NCI-H345 treated with DMSO at 0.1 percent for 48 hours (cell line): ENCODE data around the gene KNCN.

Experiments used
- DNase-seq: peaks from one replicate; lab custom pipeline; 2025; ENCODE audit not compliant: unreplicated experiment; lab: John Stamatoyannopoulos, UW

Gene KNCN

GRCh38 chr1:46551597-46552095, at the start of gene KNCN:
KNCN (minus strand) TSS chr1:46551647; CDS start chr1:46551215, 432 bp downstream.
- DNase-seq, result no peak

- DNase-seq, result no peak
Measured at GRCh38 chr1:46599059-46599970, 47.9 kb upstream of the KNCN start.

GRCh38 chr1:46596846-46597245, 45.4 kb upstream of the KNCN start:
- DNase-seq, result no peak

- no peak for DNase-seq
Measured at GRCh38 chr1:46596036-46596435, 44.6 kb upstream of the KNCN start.

- no peak for DNase-seq
Measured at GRCh38 chr1:46595127-46595526, 43.7 kb upstream of the KNCN start.

- DNase-seq, result no peak
Measured at GRCh38 chr1:46594063-46594462, 42.6 kb upstream of the KNCN start.

- DNase-seq, result no peak
Measured at GRCh38 chr1:46592823-46593222, 41.4 kb upstream of the KNCN start.

GRCh38 chr1:46589529-46589928, 38.1 kb upstream of the KNCN start:
- DNase-seq, result no peak

GRCh38 chr1:46587069-46587468, 35.6 kb upstream of the KNCN start:
- no peak for DNase-seq

- no peak for DNase-seq
Measured at GRCh38 chr1:46585312-46585938, 34.0 kb upstream of the KNCN start.

- no peak for DNase-seq
Measured at GRCh38 chr1:46583494-46583893, 32.0 kb upstream of the KNCN start.

GRCh38 chr1:46582972-46583371, 31.5 kb upstream of the KNCN start:
- DNase-seq, result no peak

- no peak for DNase-seq
Measured at GRCh38 chr1:46581681-46582455, 30.4 kb upstream of the KNCN start.

- no peak for DNase-seq
Measured at GRCh38 chr1:46580140-46580903, 28.9 kb upstream of the KNCN start.

GRCh38 chr1:46577671-46578070, 26.2 kb upstream of the KNCN start:
- DNase-seq, result no peak

GRCh38 chr1:46576596-46576995, 25.1 kb upstream of the KNCN start:
- no peak for DNase-seq

- DNase-seq, result no peak
Measured at GRCh38 chr1:46575778-46576177, 24.3 kb upstream of the KNCN start.

- no peak for DNase-seq
Measured at GRCh38 chr1:46575300-46575699, 23.9 kb upstream of the KNCN start.

GRCh38 chr1:46571691-46572225, 20.3 kb upstream of the KNCN start:
- DNase-seq, result no peak
